HepG2 (cell line): ENCODE measurements around the gene SYPL2. TPM values are rescaled to one million over a fixed set of nuclear protein-coding genes. Genes with fewer than 3 reads are reported as not detected.

Experiments
- DPF2 ChIP-seq: sonication (generic); formaldehyde crosslinking; IDR thresholded peaks from 2 replicates; pipeline ENCODE4 v1.4.0; 2020; ENCODE audit warnings: mild to moderate bottlenecking, low read depth, missing genetic modification reagents, borderline replicate concordance
- HMGA1 ChIP-seq: sonication (generic); formaldehyde crosslinking; conservative IDR thresholded peaks from 2 replicates; pipeline ENCODE4 v1.4.0; 2020; ENCODE audit warnings: missing genetic modification reagents
- KDM6A ChIP-seq: IDR thresholded peaks from 2 replicates; pipeline ENCODE4 v1.6.1; 2016; ENCODE audit warnings: low read depth
- MXD1 ChIP-seq: sonication (generic); formaldehyde crosslinking; IDR thresholded peaks from 2 replicates; pipeline ENCODE4 v1.4.0; 2020; ENCODE audit warnings: mild to moderate bottlenecking, missing genetic modification reagents
- PRDM4 ChIP-seq: sonication (generic); formaldehyde crosslinking; IDR thresholded peaks from 2 replicates; pipeline ENCODE4 v1.9.0; 2021; ENCODE audit warnings: missing genetic modification reagents, borderline replicate concordance
- REL ChIP-seq: sonication (generic); formaldehyde crosslinking; conservative IDR thresholded peaks from 2 replicates; pipeline ENCODE4 v1.8.0; 2022; ENCODE audit warnings: mild to moderate bottlenecking, missing genetic modification reagents, moderate library complexity
- RXRA ChIP-seq: sonication (generic); formaldehyde crosslinking; IDR thresholded peaks from 2 replicates; pipeline ENCODE4 v1.5.1; 2020; ENCODE audit warnings: missing genetic modification reagents
- SKI ChIP-seq: fragments of 450-650 bp; IDR thresholded peaks from one replicate; pipeline ENCODE4 v1.6.1; 2018; ENCODE audit warnings: mild to moderate bottlenecking; ENCODE audit not compliant: partially characterized antibody
- SP4 ChIP-seq: sonication (generic); formaldehyde crosslinking; IDR thresholded peaks from 2 replicates; pipeline ENCODE4 v1.8.1; 2023; ENCODE audit warnings: mild to moderate bottlenecking, missing genetic modification reagents
- TEAD3 ChIP-seq: optimal IDR thresholded peaks from 2 replicates; pipeline ENCODE3; 2016; ENCODE audit warnings: borderline replicate concordance
- ZBTB20 ChIP-seq: sonication (generic); formaldehyde crosslinking; IDR thresholded peaks from 2 replicates; pipeline ENCODE4 v1.8.1; 2023; ENCODE audit warnings: missing genetic modification reagents, low read depth, mild to moderate bottlenecking, borderline replicate concordance
- ZIK1 ChIP-seq: sonication (generic); formaldehyde crosslinking; IDR thresholded peaks from 2 replicates; pipeline ENCODE4 v1.5.0; 2020; ENCODE audit warnings: mild to moderate bottlenecking, low read depth, missing genetic modification reagents, borderline replicate concordance
- ZNF138 ChIP-seq: sonication (generic); formaldehyde crosslinking; IDR thresholded peaks from 2 replicates; pipeline ENCODE4 v1.5.0; 2020; ENCODE audit warnings: mild to moderate bottlenecking, low read depth, missing genetic modification reagents
- ZNF232 ChIP-seq: sonication (generic); formaldehyde crosslinking; IDR thresholded peaks from 2 replicates; pipeline ENCODE4 v1.4.0; 2020; ENCODE audit warnings: missing genetic modification reagents, borderline replicate concordance
- ZNF235 ChIP-seq: sonication (generic); formaldehyde crosslinking; IDR thresholded peaks from 2 replicates; pipeline ENCODE4 v1.8.1; 2023; ENCODE audit warnings: mild to moderate bottlenecking, missing genetic modification reagents, borderline replicate concordance
- ZNF407 ChIP-seq: sonication (generic); formaldehyde crosslinking; IDR thresholded peaks from one replicate; pipeline ENCODE4 v1.5.1; 2020; ENCODE audit warnings: mild to moderate bottlenecking, missing genetic modification reagents; ENCODE audit errors: not compliant biosample characterization
- polyA plus RNA-seq, 8 experiments: library from polyadenylated mRNA; depleted of rRNA in 3 of 8; stranded (reverse) in 7 of 8; unstranded in 1 of 8; fragments of >200 nt; fragmentation: Illumina TruSeq in 4 of 8; extraction: Trizol in 4 of 8; gene quantifications; 2 replicates each; pipeline versions ENCODE4 v1.2.1 to v1.2.3, GENCODE V29; 2011 to 2016; ENCODE audit warnings: low read depth in 4 of 8, missing spikeins in 1 of 8, mixed read lengths in 1 of 8; ENCODE audit not compliant: insufficient read depth in 1 of 8
- total RNA-seq, 5 experiments: library from RNA; depleted of rRNA; stranded (reverse); fragments of >200 nt; fragmentation: Illumina TruSeq; extraction: Trizol; gene quantifications; 2 replicates each; pipeline ENCODE4 v1.2.3, GENCODE V29; 2016; ENCODE audit warnings: low read depth in 1 of 5

Gene SYPL2
- total and polyA plus RNA-seq, 2 of the 13 experiments (the other 11 are each of a cell fraction or from before 2014, with no cell fraction given): 0.17 to 0.24 TPM

- no peak for TF ChIP-seq ZNF407 (CRISPR knock-in tag)
- peak; percentile 1 for TF ChIP-seq TEAD3 (CRISPR knock-in tag)
- no peak for TF ChIP-seq ZNF138
- TF ChIP-seq RXRA (CRISPR knock-in tag): peak; percentile 56; the same call in 1 of the 2 replicates
- TF ChIP-seq SKI: no peak
- TF ChIP-seq ZBTB20 (CRISPR knock-in tag): peak; percentile 80; the same call in 1 of the 2 replicates
- no peak for TF ChIP-seq ZNF232
- TF ChIP-seq MXD1 (CRISPR knock-in tag): no peak
- TF ChIP-seq REL: no peak
- TF ChIP-seq SP4 (CRISPR knock-in tag): no peak
- no peak for TF ChIP-seq ZIK1
- 0 out of 2 replicates have a peak, but pooled peaks have one; percentile 21 for TF ChIP-seq ZNF235 (CRISPR knock-in tag)
- no peak for TF ChIP-seq KDM6A (CRISPR knock-in tag)
- TF ChIP-seq PRDM4: no peak
- TF ChIP-seq DPF2 (CRISPR knock-in tag): no peak
- TF ChIP-seq HMGA1 (CRISPR knock-in tag): no peak
Measured at GRCh38 chr1:109425391-109426280, 40.7 kb upstream of the SYPL2 start (continued).
